ENCODE measurements around the gene BCR.

Gene BCR

GRCh38 chr22:23280356-23281052 lies 100.2 kb downstream of the BCR start:
- DNase-seq = no peak

GRCh38 chr22:23281053-23281405 lies 100.7 kb downstream of the BCR start:
- no peak for DNase-seq

GRCh38 chr22:23281406-23282088 lies 101.2 kb downstream of the BCR start:
- DNase-seq = peak; percentile 43

DNA sequence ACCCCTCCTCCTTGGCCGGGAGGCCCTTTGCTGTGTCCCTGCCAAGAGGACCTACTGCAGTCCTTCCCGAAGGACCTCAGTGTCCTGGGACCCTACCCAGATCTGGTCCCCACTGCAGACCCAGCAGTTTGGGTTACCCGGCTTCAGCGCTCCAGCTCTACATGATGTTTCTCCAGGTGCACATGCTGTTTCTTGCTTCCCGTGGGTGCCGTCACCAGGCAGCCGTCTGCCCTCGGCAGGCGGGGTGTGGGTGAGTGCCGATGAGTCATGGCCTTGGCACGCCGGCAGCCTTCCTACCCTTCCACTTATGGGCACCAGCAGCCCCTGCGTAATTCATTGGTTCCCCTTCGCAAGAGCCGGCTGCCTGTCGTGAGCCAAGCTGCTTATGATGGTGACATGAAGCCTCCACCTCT lies 101.8 kb downstream of the BCR start:
- peak; percentile 71 for DNase-seq

- no peak for DNase-seq
Observed at GRCh38 chr22:23282516-23282915, 102.2 kb downstream of the BCR start.

DNA sequence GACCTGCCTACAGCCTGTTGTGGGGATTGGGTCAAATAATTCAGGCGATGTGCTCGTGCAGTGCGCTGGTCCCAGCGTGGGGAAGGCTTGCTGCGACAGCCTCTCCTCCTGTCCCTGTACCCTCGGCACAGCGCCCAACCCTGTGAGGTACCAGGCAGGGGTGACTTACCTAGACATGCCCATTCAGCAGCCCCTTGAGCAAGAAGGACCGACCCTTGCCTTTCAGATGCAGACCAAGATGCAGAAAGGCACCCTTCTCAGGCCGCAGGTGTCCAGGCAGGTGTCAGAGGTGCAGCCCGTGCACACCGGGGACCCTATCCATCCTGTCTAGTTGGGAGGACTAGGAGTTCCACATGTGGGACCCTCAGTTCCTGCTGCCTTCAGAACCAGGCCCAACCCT lies 102.7 kb downstream of the BCR start:
- DNase-seq = no peak

DNA sequence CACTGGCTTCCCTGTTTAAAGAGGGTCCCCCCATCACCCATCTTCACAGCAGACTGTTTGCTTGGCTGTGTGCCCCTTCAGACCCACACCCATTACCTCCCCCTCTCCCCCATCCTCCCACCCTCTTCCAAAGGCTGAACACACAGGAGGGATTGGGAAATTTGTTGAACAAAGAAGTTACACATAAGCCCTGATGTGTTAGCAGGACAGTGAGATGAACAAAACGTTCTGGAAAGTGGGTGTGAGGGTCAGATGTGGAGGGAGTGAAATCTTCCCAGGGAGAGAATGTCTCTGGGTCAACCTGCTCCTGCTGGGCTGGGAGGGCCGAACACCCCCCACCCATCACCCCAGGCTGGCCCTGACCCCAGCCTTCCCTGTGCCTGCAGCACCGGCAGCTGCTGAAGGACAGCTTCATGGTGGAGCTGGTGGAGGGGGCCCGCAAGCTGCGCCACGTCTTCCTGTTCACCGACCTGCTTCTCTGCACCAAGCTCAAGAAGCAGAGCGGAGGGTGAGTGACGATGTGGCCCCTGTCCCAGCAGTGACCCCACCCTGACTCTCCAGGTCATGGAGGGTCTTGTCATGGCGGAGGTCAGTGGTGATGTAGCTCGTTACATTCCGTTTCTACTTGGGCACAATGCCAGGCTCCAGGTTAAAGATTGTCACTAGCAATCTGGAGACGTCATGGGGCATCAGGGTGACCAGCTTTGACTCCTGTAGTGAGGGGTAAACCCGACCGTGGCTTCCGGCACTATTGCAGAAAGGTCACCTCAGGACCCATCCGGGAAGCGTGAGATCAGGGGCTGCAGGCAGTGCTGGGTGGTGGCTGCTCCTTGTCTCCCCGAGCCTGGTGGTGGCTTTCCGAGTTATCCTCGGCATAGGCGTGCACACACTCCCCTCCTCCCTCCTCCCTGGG lies 103.5 kb downstream of the BCR start:
- no peak for DNase-seq

- DNase-seq = no peak
Observed at GRCh38 chr22:23284504-23285033, 104.3 kb downstream of the BCR start.

DNA sequence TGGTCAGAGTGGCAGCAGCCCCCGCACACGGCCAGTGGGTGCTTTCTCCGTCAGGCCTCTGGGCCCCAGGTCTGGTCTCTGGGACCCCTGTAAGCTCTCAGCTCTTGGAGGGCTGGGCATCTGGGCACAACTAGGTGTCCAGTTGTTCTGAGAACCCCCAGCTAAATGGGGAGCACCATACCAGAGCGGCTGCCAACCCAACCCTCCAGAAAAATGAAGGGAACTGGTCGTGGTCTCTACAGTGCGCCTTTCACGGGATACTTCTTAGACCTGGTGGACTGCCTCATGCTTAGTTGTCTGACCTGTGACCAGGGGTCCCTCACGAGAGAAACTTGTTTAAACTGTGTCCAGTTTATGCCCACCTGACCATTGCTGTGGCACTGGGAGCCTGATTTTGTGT lies 104.9 kb downstream of the BCR start:
- no peak for DNase-seq

DNA sequence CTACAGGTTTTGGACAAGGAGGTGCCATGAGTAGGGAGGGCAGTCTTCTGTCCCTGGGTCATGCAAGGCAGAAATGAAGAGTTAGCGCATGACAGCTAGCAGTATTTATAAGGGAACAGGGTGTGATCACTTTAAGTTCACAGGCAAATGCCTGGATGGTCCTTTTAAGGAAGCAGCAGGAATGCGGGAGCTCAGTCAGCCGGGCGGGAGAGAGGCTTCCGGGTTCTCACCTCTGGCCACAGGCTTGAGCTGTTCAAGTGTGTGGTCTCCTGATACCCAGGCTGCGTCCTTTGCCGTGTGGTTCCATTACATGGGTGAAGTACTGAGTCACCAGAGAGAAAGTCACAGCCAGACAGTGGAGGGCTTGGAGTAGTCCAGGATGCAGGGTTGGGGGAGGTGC lies 105.4 kb downstream of the BCR start:
- DNase-seq = no peak

DNA sequence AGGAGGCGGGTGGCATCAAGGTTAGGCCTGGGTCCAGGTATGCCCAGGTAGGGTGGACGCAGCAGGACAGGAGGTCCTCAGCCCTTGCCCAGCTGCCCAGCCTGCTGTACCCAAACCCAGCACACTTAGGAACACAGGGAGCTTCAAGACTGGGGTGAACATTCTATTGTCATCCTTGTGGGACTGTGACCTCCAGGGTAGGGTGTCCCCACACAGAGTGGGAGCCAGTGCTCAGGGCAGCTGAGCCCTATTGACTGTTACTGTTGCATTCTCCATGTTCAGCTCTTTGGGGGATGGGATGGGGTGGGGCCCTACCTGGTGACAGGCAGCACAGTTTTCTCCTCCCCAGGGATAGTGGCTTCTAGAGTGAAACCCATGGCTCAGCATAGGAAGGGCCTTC lies 106.0 kb downstream of the BCR start:
- no peak for DNase-seq

DNA sequence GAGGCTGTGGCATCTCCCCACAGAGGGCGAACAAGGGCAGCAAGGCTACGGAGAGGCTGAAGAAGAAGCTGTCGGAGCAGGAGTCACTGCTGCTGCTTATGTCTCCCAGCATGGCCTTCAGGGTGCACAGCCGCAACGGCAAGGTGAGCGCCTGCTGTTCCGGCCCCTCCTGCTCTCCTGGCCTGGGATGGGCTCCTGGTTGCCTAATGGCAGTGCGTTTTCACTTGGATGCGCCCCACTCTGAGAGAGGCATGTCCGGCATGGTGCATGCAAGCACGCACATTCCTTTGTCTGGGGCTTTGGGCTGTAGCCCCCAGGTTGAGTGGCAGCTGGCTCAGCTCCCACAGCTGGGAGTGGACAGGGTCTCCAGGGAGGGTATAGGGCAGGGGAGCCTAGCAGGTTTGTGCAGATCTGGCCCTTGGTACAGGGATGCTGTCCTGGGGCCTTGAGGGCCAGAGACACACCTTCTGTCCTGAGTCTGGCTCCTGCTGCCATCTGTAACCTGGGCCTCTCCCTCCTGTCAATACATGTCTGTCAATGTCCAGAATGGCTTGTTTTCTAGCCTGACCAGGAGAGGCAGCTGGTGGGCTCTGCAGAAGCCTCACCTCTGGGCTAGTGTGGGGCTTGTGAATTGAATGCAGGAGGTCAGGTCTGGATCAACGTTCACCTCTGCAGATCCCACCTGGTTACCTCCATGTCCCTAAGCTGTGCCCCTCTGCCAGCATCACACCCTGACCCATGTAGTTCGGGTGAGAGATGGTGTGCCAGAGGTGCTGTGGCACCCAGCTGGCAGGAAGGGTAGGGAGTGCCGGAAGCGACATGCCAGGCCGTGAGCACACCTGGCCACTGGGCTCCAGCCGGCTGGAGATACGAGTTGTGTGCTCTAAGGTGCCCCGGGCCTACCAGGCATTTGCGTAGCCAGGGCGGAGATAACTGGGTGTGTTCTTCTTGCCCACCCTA lies 107.1 kb downstream of the BCR start:
- no peak for DNase-seq

DNA sequence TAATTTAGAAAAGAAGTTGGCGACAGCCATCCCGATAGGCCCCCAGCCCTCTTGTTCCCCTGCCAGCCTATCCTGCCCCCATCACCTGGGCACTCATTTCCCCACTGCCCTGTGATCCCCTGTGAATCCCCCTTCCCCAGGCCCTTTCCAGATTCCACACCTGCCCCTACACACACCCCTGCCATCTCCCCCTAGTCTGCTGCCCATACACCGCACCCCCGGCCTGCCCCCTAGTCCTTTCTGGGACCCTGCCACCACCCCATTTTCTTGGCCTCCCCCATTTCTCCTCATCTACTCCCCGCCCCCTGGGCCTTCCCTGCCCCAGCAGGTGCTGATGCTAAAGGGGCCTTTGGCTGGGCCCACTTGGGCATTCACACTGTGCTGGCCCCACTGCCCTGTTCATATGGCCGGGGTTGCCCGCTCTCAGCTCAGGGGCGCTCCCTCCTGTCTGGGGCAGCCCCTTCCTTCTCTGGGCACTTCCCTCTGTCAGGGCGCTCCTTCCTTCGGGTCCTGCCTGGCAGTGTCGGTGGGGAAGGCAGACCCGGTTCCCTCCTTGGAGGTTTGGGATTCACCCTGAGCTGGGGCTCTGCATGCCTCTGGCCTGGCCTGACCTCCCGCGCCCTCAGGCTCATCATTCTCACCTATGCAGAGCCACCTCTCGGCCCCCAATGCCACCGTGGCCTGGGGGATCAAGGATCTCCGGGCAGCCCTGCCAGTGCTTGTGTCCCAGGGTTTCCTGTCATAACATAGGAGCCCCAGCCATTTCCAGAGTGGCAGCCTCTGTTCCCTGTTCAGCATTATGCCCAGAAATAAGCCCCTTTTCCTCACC lies 108.2 kb downstream of the BCR start:
- DNase-seq = no peak

DNA sequence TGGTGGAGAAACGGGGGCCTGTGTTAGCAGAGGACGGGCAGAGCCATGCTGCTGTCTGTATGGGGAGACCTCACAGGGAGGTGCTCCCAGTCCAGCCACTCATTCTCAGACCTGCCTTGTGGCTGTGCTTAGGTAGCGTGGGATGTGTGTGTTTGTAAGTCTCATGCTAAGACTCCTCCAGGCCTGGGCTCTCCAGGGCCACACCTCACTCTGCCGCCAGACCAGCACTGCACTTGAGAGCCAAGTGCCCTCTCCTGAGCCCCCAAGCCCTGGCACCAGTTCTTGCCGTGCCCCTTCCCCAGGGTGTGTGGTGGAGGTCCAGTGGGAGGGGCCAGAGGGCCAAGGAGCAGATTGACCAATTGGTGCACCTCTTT lies 108.8 kb downstream of the BCR start:
- no peak for DNase-seq

GRCh38 chr22:23289851-23290724 lies 109.8 kb downstream of the BCR start:
- no peak for DNase-seq

GRCh38 chr22:23291806-23292452 lies 111.6 kb downstream of the BCR start:
- DNase-seq = no peak

GRCh38 chr22:23292453-23293350 lies 112.4 kb downstream of the BCR start:
- DNase-seq = no peak

DNA sequence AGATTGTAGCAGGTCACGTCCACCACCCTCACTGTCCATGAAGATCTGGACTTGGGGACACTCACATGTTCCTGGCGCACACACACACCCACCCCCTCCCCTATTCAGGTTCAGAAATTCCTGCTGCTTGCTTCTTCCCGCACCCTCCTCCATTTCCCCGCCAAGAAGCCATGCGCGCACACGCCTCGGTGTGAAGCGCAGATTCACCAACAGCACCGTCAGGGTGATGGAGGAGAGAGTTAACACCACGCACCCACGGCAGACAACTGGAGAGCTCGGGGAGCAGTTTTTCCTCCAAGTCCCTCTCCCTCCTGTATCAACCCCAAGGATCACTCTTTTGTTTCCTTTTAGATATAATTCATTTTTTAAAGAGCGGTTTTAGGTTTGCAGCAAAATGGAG lies 113.4 kb downstream of the BCR start:
- no peak for DNase-seq

DNA sequence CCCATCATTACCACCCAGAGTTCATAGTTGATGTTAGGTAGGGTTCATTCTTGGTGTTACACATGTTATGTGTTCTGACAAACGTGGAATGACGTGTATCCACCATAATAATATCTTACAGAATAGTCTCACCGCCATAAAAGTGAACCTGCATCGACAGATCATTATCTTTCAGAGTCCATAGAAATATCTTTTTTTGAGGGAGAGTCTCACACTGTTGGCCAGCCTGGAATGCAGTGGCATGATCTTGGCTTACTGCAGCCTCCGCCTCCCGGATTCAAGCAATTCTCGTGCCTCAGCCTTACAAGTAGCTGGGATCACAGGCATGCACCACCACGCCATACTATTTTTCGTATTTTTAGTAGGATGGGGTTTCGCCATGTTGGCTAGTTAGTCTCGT lies 113.9 kb downstream of the BCR start:
- no peak for DNase-seq

All from DMS79 (cell line).